ENCODE results near the gene RTN4R. TPM values are rescaled to one million over a fixed set of nuclear protein-coding genes. Genes with fewer than 3 reads are reported as not detected.

The RTN4R gene
- polyA plus RNA-seq, 1 donor = 3.4 TPM

DNA sequence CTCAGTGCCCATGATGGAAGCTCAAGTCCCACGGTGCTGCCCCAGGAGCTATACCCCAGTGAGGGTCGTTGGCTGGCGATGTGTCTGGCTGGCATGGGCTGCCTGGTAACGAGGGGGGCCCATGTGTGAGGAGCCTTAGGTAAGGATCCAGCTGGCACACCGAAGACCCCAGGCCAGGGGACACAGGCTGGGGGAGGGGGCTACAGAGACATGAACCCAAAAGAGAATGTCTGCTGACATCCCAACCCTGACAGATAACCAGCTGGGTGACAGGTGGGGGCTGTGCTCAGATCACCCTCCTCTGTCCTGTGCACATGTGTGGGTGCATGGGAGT is 39.2 kb downstream of the RTN4R start:
- DNase-seq = no peak

DNA sequence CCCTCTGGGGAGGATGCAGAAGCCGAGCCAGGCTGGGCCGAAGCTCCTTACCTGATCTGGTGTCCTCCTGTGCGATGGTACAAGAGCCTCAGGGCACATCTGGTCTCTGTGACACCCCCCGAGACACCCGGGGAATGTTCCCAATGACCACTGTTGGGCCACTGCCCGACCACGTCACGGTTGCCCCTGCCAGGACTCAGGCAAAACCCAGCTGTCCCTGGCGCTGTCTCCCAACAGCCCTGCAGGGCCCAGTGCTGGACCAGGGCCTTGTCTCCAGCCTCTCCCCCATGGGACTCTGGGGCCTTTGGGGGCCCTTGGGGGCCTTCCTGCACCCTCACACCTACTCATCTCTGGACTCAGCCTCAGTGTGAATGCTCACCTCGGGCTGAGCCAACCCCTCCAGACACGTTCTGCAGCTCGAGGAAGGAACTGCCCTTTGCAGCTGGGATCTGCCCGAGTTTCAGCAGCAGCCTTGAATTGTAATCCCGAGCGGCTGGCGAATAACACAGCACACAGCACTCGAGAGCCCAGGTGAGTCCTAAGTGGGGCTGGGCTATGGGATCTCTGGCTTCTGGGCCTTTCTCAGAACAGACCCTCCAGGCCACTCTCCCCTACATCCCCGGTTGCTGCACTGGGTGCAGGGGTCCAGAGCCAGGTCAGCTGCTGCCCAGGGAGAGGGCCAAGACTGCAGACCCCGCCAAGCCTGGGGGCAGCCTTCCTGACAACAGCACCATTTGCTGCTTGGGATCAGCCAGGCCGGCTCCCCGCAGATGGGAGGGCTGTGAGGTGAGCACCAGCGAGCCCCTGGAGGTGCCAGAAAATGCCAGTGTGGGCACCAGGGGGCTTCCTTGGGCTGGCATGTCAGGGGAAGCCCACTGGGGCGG is 39.8 kb downstream of the RTN4R start:
- DNase-seq = no peak

DNA sequence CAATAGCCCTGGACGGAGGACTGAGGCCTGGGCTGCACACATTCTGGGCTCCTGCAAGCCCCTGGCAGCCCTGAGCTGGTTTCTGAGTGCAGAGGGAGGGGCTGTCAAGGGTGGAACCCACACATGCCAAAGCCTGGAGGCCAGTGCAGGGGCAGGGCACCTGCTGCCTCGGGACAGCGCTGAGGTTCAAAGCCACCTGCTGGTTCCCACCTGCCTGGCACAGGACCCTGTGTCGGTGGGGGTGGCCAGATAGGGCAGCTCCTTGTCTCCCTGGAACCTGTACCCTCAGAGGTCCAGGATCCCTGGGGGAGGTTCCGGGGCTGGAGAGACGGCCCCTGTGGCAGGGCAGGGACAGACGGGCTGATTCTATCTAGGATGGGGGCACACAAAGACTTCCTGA is 40.8 kb downstream of the RTN4R start:
- no peak for DNase-seq

DNA sequence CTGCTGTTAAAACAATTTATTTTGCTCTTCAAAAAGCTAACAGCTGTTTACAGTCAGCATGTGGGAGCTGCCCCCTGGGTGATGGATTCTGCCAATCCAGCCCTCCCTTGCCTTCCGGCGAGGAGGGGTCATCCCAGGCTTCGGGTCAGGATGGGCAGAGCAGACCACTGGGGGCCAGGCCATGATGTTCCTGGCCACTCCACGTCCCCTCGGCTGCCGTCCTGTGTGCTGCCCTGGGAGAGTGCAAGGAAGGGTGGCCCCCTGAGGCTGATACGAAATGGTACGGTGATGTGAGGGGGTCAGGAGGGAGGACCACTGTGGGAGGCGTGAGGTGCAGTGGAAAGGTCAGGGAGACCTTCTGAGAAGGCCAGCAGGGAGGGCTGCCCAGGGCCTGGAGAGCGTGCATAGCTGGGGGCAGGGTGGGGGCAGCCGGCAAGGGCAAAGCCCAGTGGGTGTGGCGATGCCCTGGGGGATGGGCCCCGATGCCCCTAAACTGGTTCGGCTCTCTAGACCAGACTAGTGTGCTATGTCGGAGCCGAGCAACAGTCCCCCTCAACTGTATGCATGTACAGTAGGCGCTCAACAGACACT is 41.3 kb downstream of the RTN4R start:
- no peak for DNase-seq

- no peak for DNase-seq
These were observed 41.9 kb downstream of the RTN4R start for GRCh38 chr22:20226077-20226716.

DNA sequence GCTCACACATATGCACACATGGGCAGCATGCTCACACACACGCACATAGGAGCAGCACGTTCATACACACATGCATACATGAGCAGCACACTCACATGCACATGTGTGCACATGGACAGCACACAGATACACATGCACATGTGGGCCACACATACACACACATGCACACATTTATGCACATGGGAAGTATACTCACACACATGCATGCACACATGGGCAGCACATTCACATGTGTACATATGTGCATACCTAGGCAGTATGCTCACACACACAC is 42.5 kb downstream of the RTN4R start:
- no peak for DNase-seq

DNA sequence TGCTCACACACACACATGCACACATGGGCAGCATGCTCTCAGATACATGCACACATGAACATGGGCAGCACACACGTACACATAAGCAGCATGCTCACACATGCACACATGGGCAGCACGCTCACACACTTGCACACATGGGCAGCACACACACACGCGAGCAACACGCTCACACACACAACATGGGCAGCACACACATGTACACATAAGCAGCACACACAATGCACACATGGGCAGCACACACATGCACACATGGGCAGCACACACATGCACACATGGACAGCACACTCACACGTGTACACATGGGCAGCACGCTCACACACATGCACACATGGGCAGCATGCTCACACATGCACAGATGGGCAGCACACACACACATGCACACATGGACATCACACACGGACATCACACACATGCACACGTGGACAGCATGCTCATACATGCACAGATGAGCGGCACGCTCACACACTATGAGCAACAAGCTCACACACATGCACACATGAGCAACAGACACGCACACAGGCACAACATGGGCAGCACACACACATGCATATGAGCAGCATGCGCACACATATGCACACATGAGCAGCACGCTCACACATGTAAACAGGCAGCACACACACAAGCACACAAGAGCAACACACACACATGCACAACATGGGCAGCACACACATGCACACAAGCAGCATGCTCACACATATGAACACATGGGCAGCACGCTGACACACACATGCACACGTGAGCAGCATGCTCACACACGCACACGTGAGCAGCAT is 43.0 kb downstream of the RTN4R start:
- DNase-seq = no peak

GRCh38 chr22:20224256-20224626 is 43.9 kb downstream of the RTN4R start:
- DNase-seq = no peak

DNA sequence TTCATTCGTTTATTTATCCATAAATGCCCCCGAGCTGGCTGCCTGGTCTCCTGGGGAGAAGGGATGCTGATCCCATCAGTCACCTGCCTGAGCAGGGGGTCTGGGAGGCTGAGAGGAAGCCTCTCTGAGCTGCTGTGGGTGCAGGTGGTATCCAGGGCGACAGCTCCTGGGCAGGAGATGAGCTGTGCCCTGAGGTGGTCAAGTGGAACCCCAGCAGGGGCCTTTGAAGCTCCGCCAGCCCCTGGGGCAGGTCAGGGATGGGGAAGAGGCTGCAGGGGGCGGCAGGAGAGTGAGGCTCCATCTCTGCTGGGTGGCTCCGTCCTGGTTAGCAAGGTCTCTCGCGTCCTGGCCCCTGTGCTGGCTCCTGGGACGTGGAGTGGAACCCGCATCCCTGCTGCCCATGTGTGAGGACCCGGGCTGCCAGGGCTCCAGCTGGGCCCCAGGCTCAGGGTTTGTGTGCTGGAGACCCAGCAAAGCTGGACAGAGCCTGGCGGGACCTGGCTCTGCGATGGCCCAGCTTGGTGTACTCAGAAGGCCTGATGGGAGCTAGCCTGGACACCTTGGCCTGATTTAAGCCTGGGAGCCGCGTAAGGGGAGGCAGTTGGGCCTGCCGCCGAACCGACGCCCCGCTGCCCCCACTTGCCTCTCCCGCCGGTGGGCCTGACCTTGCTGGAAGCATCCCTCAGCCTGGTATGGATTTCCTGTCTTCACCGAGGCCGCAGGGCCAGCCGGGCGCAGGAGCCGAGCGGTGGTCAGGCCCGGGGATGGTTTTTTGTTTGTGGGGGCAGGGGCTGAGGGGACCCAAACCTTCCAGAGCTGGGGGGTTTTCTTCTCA is 44.5 kb downstream of the RTN4R start:
- no peak for DNase-seq

- no peak for DNase-seq
These were observed 45.2 kb downstream of the RTN4R start for GRCh38 chr22:20222764-20223420.

DNA sequence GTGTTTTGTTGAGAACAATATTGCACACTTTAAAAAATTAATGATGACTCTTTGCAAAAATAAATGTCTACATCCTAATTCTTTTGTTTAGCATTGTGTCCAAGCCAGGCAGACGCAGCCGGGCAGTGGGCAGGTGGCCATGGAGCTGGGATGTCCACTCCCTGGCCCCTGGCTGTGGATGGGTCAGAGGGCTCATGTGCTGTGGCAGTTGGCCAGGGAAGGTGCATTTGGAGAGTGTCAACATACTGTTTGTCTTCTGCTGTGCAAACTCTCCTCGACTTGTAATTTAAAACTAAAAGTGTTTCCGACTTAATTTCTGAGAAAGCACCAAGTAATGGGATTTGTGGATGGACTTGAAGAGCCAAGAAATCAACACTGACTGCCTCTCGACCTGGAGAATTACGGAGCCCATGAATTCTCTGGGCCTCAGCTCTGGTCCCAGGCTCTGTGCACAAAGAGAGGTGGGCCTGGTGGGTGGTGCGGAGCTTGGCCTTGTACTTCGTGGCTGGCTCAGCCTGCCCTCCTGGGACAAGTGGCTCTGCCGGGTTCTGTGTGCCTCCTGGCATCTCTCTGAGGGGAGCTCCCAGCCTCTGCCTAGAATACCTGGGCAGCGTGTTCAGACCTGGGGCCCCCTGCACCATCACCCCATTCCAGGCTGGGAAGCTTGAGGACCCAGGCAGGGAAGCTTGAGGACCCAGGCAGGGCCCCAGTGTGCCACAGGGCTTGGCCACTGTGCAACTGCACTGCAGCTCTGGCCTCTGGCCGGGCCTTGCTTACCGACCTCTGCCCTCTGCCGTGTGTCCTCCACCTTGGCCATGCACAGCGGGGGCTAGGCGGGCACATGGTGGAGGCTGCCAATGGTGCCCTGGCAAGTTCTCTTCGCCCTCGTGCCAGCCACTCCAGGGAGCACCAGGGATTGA is 46.4 kb downstream of the RTN4R start:
- no peak for DNase-seq

DNA sequence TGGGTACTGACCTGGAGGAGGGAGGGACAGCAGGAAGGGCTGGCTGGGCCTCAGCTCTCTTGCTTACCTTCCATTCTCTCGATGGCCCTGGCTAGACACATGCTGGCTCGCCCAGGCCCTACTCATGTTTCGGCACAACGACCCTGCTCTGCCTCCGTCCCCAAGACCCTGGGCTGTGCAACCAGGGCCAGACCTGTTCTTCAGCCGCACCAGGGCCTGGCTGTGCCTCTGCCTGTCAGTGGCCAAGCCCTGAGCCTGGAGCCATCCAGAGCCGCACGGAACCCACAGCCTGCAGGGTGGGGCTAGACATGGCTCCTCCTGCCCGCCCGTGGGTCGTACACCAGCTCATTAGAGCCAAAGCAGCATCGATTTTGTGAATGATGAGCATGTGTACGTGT is 47.5 kb downstream of the RTN4R start:
- no peak for DNase-seq

- no peak for DNase-seq
These were observed 48.2 kb downstream of the RTN4R start for GRCh38 chr22:20219667-20220628.

- DNase-seq = no peak
These were observed 49.1 kb downstream of the RTN4R start for GRCh38 chr22:20218987-20219386.

- no peak for DNase-seq
These were observed 49.7 kb downstream of the RTN4R start for GRCh38 chr22:20218326-20218872.

- no peak for DNase-seq
These were observed 50.6 kb downstream of the RTN4R start for GRCh38 chr22:20217563-20217962.

GRCh38 chr22:20216863-20217499 is 51.1 kb downstream of the RTN4R start:
- no peak for DNase-seq

- no peak for DNase-seq
These were observed 52.4 kb downstream of the RTN4R start for GRCh38 chr22:20215742-20216141.
